GM19455 (cell line): ENCODE measurements around the gene CIAO3.
A peak's percentile ranks its signal among the peaks of the same experiment; 100 is the strongest.
"Not testable (repeated sequence)": the region's sequence is repeated elsewhere in the genome, so short reads cannot be mapped to it uniquely, and the experiment has no call there.

Experiments used
- ATAC-seq: cut with Tn5 transposase; IDR thresholded peaks from one replicate; pipeline ENCODE4 v1.9.1; 2021; ENCODE audit not compliant: unreplicated experiment

Gene CIAO3

DNA sequence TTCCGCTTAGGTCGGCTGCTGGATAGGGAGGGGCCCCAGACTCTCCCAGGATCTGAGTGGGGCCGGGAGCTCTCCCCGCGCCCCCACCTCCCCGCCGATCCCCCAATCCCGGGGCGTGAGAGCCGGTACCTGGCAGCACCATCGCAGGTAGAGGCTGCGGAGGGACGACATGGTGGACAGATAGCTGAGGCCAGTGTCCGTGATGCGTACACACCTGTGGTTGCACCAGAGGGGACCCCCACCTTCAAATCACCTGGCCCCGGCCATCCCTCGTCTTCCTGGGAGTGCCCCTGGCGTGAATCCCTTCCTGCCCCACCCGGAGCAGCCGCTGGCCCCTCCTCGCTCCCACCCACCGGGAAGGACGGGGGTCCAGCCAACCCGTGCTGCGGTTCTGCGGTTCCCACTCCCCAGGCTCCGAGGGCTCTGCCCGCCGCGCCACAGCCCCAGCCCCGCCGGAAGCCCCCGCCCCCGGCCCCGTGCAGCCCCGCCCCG is 45.9 kb downstream of the CIAO3 start:
- ATAC-seq: no peak

DNA sequence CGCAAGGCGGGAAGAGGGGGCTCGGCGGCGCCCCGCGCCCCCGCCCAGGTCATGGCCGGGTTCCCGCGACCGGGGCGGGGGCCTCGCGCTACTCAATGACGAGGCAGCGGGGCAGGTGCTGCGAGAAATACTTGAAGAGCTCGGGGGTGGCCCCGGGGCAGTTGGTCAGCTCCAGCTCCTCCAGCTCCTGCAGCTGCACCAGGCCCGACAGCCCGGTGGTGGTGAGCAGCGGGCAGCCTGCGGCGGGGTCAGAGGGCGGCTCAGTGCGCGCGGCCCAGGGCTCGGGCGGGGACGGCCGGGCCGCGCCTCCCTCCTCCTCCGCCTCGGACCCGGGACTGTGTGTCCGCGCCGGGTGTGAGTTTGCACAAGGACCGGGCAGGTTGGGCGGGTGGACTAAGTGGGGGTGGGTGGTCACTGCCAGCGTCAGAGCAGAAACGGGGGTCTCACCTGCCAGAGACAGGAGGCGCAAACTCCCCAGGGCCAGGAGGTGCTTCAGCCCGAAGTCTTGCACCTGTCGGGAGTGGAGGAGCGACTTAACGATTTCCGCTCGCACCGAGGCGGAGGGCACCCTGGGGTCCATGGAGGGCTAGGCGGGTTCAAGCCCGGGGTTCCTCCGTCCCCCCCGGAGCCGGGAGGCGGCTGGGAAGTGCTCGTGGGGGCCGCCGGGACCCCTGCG is 46.5 kb downstream of the CIAO3 start:
- no peak for ATAC-seq

DNA sequence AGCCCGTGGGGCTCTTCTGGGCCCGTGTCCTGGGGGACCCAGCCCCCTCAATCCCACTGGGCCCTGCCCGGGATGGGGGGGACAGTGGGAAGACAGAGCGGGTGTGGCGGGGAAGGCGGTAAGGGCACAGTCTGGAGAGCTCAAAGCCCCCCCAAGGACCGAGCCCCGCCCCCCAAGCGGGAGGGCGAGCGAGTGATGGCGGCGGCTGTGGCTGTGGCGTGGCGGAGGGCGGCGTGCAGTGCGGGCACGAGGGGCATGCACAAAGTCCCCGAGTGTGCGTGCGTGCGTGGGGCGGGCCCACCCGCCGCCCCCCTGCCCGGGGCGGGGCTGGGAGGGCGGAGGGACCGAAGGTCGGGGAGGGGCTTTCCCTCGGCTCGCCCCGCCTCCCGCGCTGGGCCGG is 47.0 kb downstream of the CIAO3 start:
- ATAC-seq: no peak

DNA sequence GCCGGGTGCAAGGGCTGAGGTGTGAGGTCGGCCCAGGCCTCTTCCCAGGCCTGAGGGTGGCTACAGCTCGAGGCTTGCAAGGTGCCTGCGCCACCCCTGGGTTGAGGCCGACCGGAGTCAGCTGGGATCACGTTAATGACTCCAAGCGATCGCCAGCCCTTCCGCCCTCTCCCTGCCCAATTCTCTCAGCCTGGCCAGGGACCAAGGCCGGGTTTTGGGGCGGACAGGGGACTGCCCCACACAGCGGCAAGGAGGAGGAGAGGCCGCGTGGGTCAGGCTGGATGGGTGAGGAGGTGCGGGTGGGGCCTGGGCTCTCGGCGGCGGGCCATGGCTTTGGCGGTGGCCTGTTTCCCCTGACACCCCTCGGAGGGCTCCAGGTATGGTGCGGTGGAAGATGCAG is 47.4 kb downstream of the CIAO3 start:
- no peak for ATAC-seq

DNA sequence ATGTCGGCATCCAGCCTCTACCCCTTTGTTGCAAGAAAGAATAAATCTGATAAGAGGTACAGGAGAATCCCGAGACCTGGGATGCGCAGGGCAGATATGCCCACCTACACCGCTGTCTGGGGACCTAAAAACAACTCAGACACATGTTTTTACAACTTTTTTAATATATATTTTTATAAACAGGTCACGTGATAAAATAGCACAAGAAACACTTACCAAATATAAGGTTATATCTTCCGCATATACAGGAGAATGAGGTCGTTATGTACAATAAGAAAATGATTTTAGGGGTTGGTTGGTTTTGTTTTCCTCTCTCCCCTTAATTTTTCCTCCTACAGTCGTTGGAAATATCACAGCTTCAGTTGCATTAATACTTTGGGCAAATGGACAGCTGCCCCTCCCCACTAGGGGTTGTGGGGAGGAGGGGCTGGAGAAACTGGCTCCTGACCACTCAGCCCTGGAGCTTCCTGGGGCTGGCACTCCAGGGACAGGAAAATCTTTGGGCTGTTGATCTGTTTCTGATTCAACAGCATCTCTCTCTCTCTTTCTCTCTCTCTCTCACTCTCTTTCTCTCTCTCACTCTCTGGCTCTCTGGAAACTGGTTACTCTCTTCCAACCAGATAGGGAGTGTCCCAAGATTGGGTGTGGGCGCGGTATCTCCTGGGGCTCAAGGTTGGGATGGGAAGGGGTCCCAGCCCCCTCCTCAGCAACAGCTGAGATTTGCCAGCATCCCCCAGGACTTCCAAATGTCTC is 48.3 kb downstream of the CIAO3 start:
- ATAC-seq: no peak

DNA sequence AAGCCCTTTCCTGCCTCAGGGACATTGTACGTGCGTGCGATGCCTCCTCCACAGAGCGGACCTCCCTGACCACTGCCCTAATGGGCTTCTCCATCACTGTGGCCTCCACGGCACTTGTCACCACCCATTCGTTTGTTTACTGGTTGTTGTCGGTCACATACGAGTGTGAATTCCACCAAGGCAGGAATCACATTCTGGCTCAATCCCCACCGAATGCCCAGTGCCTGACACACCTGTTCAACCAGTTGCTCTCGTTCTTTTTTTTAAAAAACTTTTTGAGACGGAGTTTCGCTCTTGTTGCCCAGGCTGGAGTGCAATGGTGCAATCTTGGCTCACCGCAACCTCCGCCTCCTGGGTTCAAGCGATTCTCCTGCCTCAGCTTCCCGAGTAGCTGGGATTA is 49.6 kb downstream of the CIAO3 start:
- ATAC-seq: not testable (repeated sequence)

DNA sequence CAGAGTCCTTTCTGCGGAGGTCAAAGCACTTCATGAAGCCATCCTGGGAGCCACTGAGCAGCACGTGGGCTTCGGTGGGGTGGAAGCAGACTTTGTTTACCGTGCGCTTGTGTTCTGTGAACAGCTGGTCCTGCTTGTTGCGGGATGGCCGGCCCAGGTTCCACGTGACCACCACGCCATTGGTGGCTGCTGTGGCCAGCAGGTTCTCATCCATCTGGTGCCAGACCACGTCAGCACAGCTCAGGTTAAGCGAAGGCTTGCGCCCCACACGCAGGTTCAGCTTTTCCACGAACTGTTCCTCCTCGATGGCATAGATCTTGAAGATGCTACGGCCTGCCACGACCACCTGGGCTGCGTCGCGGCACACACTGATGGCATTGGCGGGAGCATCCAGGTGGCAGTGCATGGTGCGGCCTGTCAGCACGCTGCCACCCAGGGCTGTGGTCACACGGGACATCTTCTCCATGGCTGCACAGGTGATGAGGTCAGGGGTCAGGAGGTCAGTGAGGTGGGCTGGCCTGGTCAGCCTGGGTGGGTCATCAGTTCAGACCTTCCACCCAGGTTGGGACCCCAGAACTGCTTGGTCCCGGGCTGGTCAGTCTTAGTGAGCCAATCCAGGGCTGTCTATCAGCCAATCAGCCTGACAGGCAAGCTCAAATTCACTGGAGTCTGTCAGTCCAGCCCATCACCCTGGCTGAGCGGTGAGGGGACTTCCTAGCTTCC is 51.5 kb downstream of the CIAO3 start:
- no peak for ATAC-seq

DNA sequence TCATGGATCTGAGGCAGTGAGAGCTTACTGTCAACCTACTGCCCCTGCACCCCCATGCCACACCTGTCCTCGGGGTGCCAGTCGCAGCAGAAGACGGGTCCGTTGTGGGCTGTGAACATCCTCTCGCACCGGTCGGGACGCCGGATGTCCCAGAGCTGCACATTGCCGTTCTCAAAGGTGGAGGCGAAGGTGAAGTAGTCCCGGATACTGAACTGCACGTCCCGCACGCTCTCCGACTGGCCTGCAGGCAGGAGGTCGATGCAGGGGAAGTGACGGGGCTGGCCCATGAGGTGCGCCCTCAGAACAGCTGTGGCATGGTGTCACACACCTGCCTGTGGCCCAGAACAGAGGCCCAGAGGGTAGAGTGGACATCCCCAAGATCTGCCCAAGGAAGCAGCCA is 53.3 kb downstream of the CIAO3 start:
- ATAC-seq: no peak

DNA sequence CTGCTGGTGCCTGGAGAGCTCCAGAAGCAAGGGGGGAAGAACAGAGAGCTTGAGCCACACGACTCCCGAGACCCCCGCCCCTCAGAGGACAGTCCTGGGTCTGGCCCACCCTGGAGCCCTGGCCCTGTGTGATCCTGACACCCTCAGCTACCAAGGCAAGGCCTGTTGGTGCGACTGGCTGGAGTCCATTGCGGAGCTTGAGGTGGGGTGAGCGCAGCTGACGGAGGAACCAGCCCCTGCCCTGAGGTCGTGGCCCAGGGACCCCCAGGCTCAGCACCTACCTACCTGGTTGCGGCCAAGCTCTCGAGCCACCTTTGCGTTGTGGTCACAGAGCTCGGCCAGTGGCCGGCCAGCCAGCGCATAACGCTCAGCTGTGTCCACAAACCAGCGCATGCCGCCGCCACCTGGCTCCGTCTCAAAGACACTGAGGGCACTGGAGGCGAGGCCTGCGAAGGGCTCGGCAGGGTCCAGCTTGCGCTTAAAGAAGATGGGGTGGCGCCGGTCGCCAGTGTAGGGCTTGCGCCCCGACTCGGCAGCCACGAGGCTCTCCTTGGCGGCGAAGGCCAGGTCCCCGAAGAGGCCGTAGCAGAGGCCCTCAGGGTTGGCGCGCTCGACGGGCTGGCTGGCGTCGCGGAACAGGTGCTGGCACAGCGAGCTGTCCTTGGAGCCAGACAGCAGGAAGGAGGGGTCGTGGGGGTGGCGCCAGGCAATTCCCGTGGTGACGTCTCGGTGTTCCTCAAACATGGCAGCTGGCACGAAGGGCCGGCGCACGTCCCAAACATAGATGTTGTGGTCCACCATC is 54.1 kb downstream of the CIAO3 start:
- ATAC-seq: no peak

DNA sequence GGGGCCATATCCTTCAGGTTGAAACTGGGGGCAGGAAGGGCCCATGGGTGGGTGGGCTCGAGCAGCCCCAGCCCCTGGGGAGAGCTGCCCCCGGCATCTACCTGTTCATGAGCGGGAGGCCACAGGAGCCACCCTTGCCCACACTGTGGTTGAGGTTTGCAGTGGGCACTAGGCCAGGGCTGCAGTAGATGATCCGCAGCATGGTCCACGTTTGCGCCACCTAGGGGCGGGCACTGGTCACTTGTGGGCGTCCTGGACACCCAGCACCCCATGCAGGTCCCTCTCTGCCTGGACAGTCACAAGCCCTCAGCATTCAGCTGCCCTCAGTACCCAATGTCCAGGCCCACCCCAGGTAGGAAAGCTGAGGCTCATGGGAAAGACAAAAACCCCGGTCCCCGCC is 54.8 kb downstream of the CIAO3 start:
- no peak for ATAC-seq

DNA sequence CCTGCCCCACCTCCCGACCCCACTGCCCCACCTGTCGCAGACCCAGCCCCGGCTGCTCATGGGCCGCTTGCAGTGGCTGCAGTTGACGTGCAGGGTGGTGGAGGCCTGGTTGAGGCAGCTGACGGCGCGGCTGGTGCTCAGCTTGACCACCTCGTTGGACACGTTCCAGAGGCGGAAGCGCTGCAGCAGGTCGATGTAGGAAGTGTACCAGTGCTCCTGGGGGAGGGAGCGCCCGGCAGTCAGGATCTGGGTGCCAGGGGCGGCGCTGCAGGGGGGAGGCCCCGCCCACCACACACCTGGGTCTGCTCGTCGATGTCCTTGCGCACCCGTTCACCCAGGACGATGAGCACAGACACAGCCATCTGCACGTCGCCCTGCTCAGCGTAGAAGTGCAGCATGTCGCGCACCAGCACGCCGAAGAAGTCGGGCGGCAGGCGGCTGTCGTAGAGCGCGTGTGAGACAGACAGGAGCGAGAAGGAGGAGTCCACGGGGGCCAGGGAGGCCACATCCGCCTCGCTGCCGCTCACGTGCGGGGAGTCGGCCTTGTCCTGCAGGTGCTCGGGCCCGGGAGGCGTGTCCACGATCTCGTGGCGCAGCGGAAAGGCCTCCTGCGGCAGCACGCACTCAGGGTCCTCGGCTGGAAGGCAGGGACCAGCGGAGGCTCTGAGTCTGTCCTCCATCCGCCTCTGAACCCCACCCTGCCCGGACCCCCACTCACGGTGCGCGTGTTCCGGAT is 55.7 kb downstream of the CIAO3 start:
- ATAC-seq: no peak

DNA sequence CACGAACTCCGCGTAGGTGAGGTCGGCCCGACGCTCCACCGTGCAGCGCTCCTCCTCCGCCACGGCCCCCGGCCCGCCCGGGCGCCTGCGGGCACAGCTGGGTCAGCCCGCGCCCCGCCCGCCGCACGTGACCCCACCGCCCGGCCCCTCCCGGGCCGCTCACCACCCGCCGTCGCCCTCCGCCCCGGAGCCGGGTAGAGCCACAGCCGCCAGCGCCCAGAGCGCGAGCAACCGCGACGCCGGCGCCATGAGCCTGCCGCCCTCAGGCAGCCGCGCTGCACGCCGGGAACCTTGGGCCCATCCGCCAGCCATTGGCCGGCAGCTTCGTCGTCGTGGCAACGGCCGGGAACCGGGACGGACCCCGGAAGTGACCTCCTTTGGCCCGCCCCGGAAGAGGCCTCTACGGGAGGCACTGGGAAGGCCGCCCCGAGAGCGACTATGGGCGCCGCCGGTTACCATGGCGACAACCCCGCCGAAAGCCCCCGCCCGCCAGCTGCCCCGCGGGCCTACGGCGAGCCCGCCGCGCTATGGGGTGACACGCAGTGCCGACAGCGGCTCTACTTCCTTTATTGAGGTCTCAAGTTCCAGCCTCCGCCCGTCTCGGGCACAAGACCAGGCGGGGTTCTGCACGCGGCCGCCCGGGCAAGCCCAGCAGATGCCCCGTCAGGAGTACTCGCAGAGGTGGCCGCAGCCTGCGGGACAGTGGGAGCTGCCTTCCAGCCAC is 56.6 kb downstream of the CIAO3 start, which contains the start of gene JMJD8:
Gene JMJD8, minus strand, starts transcription at position 264 of the 724 bp plus-strand sequence. Its CDS starts 15 bp downstream, at position 249.
- peak; percentile 52 for ATAC-seq

DNA sequence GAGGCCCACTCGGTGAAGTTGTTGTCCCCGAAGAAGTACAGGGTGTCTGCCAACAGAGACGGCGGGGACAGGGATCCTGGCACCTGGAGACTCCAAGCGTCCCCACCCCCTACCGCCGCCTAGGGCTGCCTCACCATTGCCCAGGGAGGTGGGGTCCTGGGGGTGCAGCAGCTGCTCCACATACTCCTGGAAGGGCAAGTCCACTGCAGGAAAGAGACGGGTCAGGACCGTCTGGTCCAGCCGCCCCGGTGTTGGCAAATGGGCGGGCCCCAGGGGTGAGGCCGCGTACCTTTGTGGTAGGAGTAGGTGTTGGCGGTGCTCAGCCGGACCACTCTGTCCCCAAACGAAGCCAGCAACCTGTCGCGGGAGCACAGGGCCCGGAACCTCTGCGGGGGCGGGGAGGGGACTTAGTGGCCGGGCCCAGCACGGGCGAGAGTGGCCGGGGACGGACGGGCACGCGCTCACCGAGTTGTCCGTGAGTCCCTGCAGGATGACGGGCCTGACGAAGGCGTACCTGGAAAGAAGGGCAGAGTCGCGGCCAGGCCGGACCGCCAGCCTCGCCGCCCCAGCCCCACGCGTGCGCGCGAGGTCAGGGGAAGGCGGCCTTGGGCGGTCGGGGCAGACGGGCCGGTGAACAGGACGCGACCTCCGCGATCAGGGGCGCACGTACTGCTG is 57.3 kb downstream of the CIAO3 start:
- ATAC-seq: no peak

DNA sequence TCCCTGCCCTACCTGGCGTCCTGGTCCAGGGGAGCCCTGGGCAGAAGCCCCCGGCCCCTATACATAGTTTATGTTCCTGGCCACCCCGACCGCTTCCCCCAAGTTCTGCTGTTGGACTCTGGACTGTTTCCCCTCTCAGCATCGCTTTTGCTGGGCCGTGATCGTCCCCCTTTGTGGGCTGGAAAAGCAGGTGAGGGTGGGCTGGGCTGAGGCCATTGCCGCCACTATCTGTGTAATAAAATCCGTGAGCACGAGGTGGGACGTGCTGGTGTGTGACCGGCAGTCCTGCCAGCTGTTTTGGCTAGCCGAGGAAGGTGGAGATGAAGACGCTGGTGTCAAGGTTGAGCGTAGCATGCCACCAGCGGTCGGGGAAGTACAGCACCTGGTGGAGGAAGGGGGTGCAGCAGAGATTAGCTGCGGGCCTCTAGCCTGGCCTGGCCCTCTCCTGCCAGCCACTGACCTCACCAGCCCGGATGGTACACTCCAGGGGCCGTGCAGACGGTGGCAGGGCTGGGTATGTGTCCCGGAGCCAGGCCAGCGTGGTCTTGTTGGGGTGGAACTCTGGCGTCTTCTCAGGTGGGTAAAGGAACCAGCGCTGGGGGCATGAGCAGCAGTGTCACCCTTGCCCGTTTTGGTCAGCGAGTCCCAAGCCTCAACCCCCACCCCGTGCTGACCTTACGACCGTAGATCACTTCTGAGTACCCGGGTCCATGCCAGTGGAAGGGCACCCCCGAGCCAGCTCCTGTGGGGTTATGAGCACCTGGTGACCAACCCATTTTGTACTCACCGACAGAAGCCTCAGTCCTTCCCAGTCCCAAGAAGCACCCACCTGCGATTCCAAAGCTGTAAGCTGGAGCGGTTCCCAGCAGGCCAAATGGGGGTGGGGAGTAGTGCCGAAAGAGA is 58.1 kb downstream of the CIAO3 start:
- no peak for ATAC-seq

DNA sequence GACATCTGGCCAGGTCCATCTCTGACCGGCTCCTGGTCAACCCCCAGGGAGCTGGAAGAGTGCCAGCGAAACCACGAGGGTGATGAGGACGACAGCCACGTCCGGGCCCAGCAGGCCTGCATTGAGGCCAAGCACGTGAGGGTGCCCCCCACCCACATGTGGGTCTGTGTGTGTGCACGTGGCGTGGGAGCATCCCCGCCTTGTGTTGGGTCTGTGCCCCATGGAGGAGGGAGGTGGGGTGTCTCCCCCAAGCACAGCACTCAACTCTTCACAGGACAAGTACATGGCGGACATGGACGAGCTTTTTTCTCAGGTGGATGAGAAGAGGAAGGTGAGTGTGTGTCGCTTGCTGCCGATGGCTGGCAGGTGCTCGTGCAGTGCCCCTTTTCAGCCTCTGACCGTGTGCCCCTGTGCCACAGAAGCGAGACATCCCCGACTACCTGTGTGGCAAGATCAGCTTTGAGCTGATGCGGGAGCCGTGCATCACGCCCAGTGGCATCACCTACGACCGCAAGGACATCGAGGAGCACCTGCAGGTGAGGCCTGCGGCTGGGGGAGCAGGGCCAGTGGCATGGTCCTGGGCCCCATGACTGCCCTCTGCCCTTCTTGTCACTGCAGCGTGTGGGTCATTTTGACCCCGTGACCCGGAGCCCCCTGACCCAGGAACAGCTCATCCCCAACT is 58.9 kb downstream of the CIAO3 start:
- ATAC-seq: no peak

DNA sequence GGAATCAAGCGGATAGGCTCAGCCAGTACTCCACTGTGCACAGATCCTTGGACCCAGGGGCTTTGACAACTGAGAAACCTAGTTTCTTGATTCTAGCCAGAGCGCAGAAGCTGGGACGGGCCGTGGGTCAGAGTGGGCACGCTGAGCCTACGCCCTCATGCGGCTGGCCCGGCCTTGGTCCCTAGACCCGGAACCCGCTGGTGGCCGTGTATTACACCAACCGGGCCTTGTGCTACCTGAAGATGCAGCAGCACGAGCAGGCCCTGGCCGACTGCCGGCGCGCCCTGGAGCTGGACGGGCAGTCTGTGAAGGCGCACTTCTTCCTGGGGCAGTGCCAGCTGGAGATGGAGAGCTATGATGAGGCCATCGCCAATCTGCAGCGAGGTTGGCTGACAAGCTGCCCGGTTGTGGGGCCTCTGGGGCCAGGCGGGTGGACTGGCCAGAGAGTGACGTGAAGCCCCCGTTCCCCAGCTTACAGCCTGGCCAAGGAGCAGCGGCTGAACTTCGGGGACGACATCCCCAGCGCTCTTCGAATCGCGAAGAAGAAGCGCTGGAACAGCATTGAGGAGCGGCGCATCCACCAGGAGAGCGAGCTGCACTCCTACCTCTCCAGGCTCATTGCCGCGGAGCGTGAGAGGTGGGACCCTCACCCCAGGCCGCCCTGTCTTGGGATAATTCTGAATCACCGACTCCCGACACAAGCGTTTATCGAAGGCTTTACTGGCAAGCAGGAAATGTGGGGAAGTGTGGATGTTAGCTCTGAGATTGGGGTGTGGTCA is 59.6 kb downstream of the CIAO3 start:
- no peak for ATAC-seq

DNA sequence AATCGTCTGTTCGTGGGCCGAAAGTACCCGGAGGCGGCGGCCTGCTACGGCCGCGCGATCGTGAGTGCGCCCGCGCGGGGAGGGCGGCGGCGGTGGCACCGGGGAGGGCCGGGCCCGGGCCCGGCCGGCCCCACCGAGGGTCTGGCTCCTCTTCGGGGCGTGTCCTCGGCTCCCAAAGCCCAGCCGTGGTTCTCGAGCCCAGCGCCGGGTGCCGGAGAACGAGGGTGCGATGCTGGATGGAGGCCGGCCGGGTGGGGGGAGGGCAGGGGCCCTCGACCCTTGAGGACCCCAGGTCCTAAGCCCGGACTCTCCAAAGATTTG is 60.2 kb downstream of the CIAO3 start:
- no peak for ATAC-seq
